ENCODE measurements around the gene ZNF90. TPM values are rescaled to one million over a fixed set of nuclear protein-coding genes. Genes with fewer than 3 reads are reported as not detected.

ZNF90 gene
- total and polyA plus RNA-seq, 2 donors (not counting 3 experiments of a cell fraction or from before 2014, with no cell fraction given) = 0.92 to 4.1 TPM

GRCh38 chr19:20079476-20079875 lies 1.7 kb downstream of the ZNF90 start:
- DNase-seq (ENCODE audit: low read depth, low spot score) (no peak), FAIRE-seq (no peak)
- H3K4me2 ChIP-seq (ENCODE audit: insufficient read depth, low read length) = no peak overlapping the region
- TF ChIP-seq POLR2A (IDR thresholded peaks at IDR 0.05; ENCODE audit: low read depth, low read length) = no peak
- no peak for TF ChIP-seq JUN (IDR thresholded peaks at IDR 0.05; ENCODE audit: borderline replicate concordance, insufficient read depth, insufficient read length, low read depth)
- no peak for TF ChIP-seq CTCF (IDR thresholded peaks at IDR 0.05; ENCODE audit: extremely low read depth in 1 of 2, insufficient read depth in 1 of 2, low read depth in 1 of 2, low read length in 2 of 2)
- no peak for TF ChIP-seq MAX (IDR thresholded peaks at IDR 0.05; ENCODE audit: insufficient read depth, insufficient read length)
- TF ChIP-seq EZH2 (IDR thresholded peaks at IDR 0.05; ENCODE audit: borderline replicate concordance, low read depth, low read length, severe bottlenecking) = no peak
- no peak for TF ChIP-seq GATA2 (IDR thresholded peaks at IDR 0.05; ENCODE audit: insufficient read depth, insufficient read length, low read depth, low read length)
- no peak for TF ChIP-seq POLR2AphosphoS5 (IDR thresholded peaks at IDR 0.05; ENCODE audit: insufficient read depth, low read depth, low read length)
- no peak for TF ChIP-seq FOS (IDR thresholded peaks at IDR 0.05; ENCODE audit: borderline replicate concordance, insufficient read depth, low read length)
- TF ChIP-seq MYC (IDR thresholded peaks at IDR 0.05; ENCODE audit: low read depth, low read length) = no peak
- CTCF ChIA-PET = interaction anchor here (0.7 kb wide), 1 partner anchor 486 kb away, joined by 4 read pairs; the partner anchor contains the start of gene ZNF737
- no peaks in the 10 kb centered on the region for H3K9me1 ChIP-seq (replicated peaks; ENCODE audit: control insufficient read depth, extremely low read depth, insufficient read depth, low read length)
- H3K27ac ChIP-seq (ENCODE audit: insufficient read depth, low read depth, low read length) = no peak overlapping the region
- intact Hi-C loops (cut with micrococcal nuclease) = no loop called here
- H3K9ac ChIP-seq (replicated peaks; ENCODE audit: extremely low read depth, insufficient read depth, low read length) = no peak overlapping the region
- no TSS peak for BruUV-seq (replicated peaks)
- no peaks in the 10 kb centered on the region for H4K20me1 ChIP-seq (replicated peaks; ENCODE audit: control insufficient read depth, extremely low read depth, insufficient read depth, low read length)
- no peaks in the 10 kb centered on the region for H3K36me3 ChIP-seq (ENCODE audit: control insufficient read depth in 2 of 2, extremely low read depth in 1 of 2, insufficient read depth in 2 of 2, low read length in 2 of 2)
- no peak overlapping the region for H2AFZ ChIP-seq (ENCODE audit: low read depth, low read length)
- H3K79me2 ChIP-seq (ENCODE audit: control insufficient read depth, insufficient read depth, low read length) = no peaks in the 10 kb centered on the region
- POLR2A ChIA-PET = interaction anchor here (0.6 to 0.7 kb wide), 2 partner anchors 124 to 1115 kb away, joined by 3 read pairs; no protein-coding TSS in a partner anchor
- H3K4me1 ChIP-seq (ENCODE audit: control insufficient read depth, extremely low read depth, insufficient read depth, low read length) = no peaks in the 10 kb centered on the region
- dilution Hi-C loops (cut with MboI; ENCODE audit: extremely low pct_ligation_motif_present, low sequenced_read_pairs) = no loop called here
- no peaks in the 10 kb centered on the region for H3K27me3 ChIP-seq (ENCODE audit: control insufficient read depth in 2 of 2, insufficient read depth in 2 of 2, low read length in 2 of 2)
- no peak overlapping the region for H3K4me3 ChIP-seq (replicated peaks in 1 of 3; ENCODE audit: insufficient read depth in 1 of 3, low read depth in 1 of 3, low read length in 3 of 3)
- H3K9me3 ChIP-seq (replicated peaks; ENCODE audit: control insufficient read depth, insufficient read depth, low read length) = no peaks in the 10 kb centered on the region
